Spleen (tissue), 11 donors: ENCODE data around the gene NADK. TPM values are rescaled to one million over a fixed set of nuclear protein-coding genes. Genes with fewer than 3 reads are reported as not detected.

Experiments
- DNase-seq: peaks from one replicate; pipeline ENCODE4 v3.0.0-alpha.2; 2020
- H3K27ac ChIP-seq, 8 donors: fragments of 200-600 bp; sonication (generic) in 7 of 8; 1 replicate in 4 of 8; 2 replicates in 4 of 8; pipeline versions ENCODE4 v1.5.0 to v1.8.0; 2016 to 2021; ENCODE audit warnings: inconsistent platforms in 4 of 8, mild to moderate bottlenecking in 4 of 8, moderate library complexity in 1 of 8
- H3K27me3 ChIP-seq, 7 donors: fragments of 200-600 bp; sonication (generic) in 6 of 7; replicated peaks in 1 of 7; 1 replicate in 4 of 7; 2 replicates in 3 of 7; pipeline versions ENCODE4 v1.5.0 to v1.8.0; 2016 to 2021; ENCODE audit warnings: inconsistent platforms in 3 of 7, mild to moderate bottlenecking in 1 of 7
- H3K36me3 ChIP-seq, 6 donors: fragments of 200-600 bp; sonication (generic) in 5 of 6; 1 replicate in 4 of 6; 2 replicates in 2 of 6; pipeline versions ENCODE4 v1.5.0 to v1.8.0; 2016 to 2021; ENCODE audit warnings: inconsistent platforms in 2 of 6
- H3K4me1 ChIP-seq, 6 donors: fragments of 200-600 bp; sonication (generic) in 5 of 6; 1 replicate in 3 of 6; 2 replicates in 3 of 6; pipeline versions ENCODE4 v1.5.0 to v1.8.0; 2016 to 2021; ENCODE audit warnings: inconsistent platforms in 3 of 6
- H3K4me3 ChIP-seq, 8 donors: fragments of 200-600 bp; sonication (generic) in 7 of 8; 1 replicate in 4 of 8; 2 replicates in 4 of 8; pipeline versions ENCODE4 v1.5.0 to v1.8.0; 2016 to 2021; ENCODE audit warnings: inconsistent platforms in 4 of 8, mild to moderate bottlenecking in 4 of 8, moderate library complexity in 2 of 8
- H3K9me3 ChIP-seq, 8 donors: fragments of 200-600 bp; sonication (generic) in 7 of 8; 1 replicate in 4 of 8; 2 replicates in 4 of 8; pipeline versions ENCODE4 v1.5.0 to v1.8.0; 2016 to 2021; ENCODE audit warnings: inconsistent platforms in 4 of 8
- CTCF ChIP-seq, 11 experiments: fragments of 200-600 bp in 7 of 11; fragments of 450-650 bp in 4 of 11; sonication (generic) in 4 of 11; IDR thresholded peaks in 8 of 11; conservative IDR thresholded peaks in 3 of 11; 1 replicate in 7 of 11; 2 replicates in 4 of 11; pipeline versions ENCODE4 v1.4.0 to v1.8.0; 2016 to 2021; ENCODE audit warnings: antibody characterized with exemption in 11 of 11, inconsistent platforms in 4 of 11, mild to moderate bottlenecking in 1 of 11
- POLR2A ChIP-seq, 3 donors: fragments of 450-650 bp; IDR thresholded peaks; one replicate each; pipeline ENCODE4 v1.5.1; 2017; ENCODE audit warnings: antibody characterized with exemption in 3 of 3, mild to moderate bottlenecking in 1 of 3
- POLR2AphosphoS5 ChIP-seq, 3 donors: sonication (generic); formaldehyde crosslinking; IDR thresholded peaks; one replicate each; pipeline ENCODE4 v1.5.1; 2017; ENCODE audit warnings: antibody characterized with exemption in 3 of 3
- WGBS, 5 donors: extraction: QIAGEN DNeasy Blood & Tissue Kit in 3 of 5; methylation state at CpG; one replicate each; pipeline versions ENCODE4 v1.1.5 to v1.1.7; 2013 to 2018; 5-methylcytosine and 5-hydroxymethylcytosine counted together
- intact Hi-C: fragments of 100-400 bp; cut with DNase I; formaldehyde crosslinking; loops from one replicate; pipeline ENCODE4 v1.15.0; 2023; ENCODE audit warnings: low total_unique reads
- polyA plus RNA-seq, 3 donors: library from polyadenylated mRNA; stranded (reverse); fragments of 200-250 nt; gene quantifications; one replicate each; pipeline ENCODE4 v1.2.1, GENCODE V29; 2013
- total RNA-seq, 7 donors: library from RNA; depleted of rRNA in 3 of 7; stranded (reverse); fragments of >200 nt in 3 of 7; fragmentation: NEBNext Ultra II Directional in 4 of 7; extraction: Animal tissue kit (Norgen Biotek cat#: 25700) in 4 of 7; gene quantifications; one replicate each; pipeline versions ENCODE4 v1.1.0 to v1.2.1, GENCODE V29; 2016 to 2021
- donor health status: healthy with polysubstance abuse.
- donor health status: DM: no; HTN: no; CAD: no; lungs with moderate emphysema.
- donor health status: DM: no; HTN: no; CAD: no.
- donor health status: Bipolar disorder and iron deficiency.
- donor health status: healthy.
- donor health status: DM: no; HTN: no; CAD: no.
- donor health status: DM: yes; HTN: yes; CAD: no.

The NADK gene
- total and polyA plus RNA-seq, 10 donors: 62.6 to 271 (median 179) TPM

DNA sequence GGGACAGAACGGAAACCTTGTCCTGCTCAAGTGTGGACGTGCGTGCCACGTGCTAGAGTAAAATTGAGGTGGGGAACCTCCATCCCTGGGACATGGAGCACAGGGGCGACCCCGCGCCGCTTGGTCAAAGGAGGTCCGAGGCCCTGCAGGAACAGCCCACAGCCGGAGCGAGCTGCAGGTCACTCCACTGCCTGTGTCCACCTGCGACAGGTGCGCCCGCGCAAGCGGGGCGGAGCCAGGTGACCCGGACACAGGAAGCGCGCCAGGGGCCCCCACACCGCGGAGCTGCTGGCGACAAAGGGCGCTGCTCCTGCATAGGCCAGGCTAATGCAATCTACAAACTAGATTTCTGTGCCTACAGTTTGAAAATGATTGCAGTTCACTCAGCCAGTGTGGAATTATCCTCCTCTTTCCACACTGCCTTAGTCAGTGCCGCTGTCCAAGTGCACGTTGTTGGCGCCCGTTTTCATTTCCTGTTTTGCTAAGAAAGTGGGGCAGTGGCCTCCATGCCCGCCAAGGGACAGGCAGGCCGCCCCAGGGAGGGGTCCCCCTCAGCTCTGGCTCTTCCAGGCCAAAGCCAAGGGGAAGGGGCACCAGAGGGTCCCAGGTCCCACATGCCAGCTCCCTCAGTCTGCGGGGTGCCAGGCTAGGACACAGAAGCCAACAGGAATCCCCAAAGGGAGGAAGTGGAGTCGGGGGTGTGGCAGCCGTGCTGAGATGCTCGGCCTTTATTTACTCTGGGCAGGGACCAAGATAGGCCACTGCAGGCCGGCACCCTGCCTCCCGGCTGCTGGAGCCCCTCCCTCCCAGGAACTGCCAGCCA, 4.3 kb upstream of the NADK start:
- Histone ChIP-seq H3K27ac (peak overlapping the region; percentile 90 to 99 (median 95)), H3K4me3 (peak overlapping the region in 7 of 8 donors; percentile 22 to 97 (median 29)), H3K27me3 (no peaks in the 10 kb centered on the region), H3K9me3 (no peaks in the 10 kb centered on the region), H3K4me1 (peaks cover 46 to 85% (median 57%) of the 10 kb centered on the region in 6 donors), H3K36me3 (peaks cover 3 to 39% (median 31%) of the 10 kb centered on the region in 6 donors)
- 6 to 10% (median 8%) methylated on average over 16 to 36 of the region's 36 CpGs for WGBS, 5 donors
- peak; percentile 89 for DNase-seq
- TF ChIP-seq POLR2AphosphoS5 (IDR thresholded peaks at IDR 0.05) (peak; percentile 67 to 82 (median 81)), CTCF (IDR thresholded peaks at IDR 0.05 in 8 of 11, conservative IDR thresholded peaks at IDR 0.05 in 3 of 11) (no peak), POLR2A (IDR thresholded peaks at IDR 0.05) (no peak)
- intact Hi-C loops: loop anchor here (10.0 kb wide), 1 partner anchor 112 kb away; the partner anchor contains the start of gene GNB1

- intact Hi-C loops: loop anchor here (10.0 kb wide), 1 partner anchor 113 kb away; the partner anchor contains the start of gene GNB1
- peak overlapping the region in 2 of 8 donors; percentile 29 to 97 for H3K4me3 ChIP-seq
- no peak for DNase-seq
- H3K27me3 ChIP-seq: no peaks in the 10 kb centered on the region
- peak overlapping the region; percentile 90 to 99 (median 95) for H3K27ac ChIP-seq
- H3K4me1 ChIP-seq: peaks cover 54 to 89% (median 68%) of the 10 kb centered on the region in 6 donors
- H3K36me3 ChIP-seq: peaks cover 3 to 28% (median 20%) of the 10 kb centered on the region in 6 donors
- WGBS, 5 donors: 76 to 87% (median 83%) methylated on average over 7 of the region's 7 CpGs
- no peaks in the 10 kb centered on the region for H3K9me3 ChIP-seq
- TF ChIP-seq CTCF (IDR thresholded peaks at IDR 0.05 in 8 of 11, conservative IDR thresholded peaks at IDR 0.05 in 3 of 11) (no peak), POLR2A (IDR thresholded peaks at IDR 0.05) (no peak), POLR2AphosphoS5 (IDR thresholded peaks at IDR 0.05) (no peak)
Observed at GRCh38 chr1:1781526-1781903, 3.2 kb upstream of the NADK start.

GRCh38 chr1:1780598-1781525, 2.6 kb upstream of the NADK start:
- Histone ChIP-seq H3K27ac (peak overlapping the region; percentile 90 to 99 (median 95)), H3K4me1 (peaks cover 60 to 90% (median 74%) of the 10 kb centered on the region in 6 donors), H3K9me3 (no peaks in the 10 kb centered on the region), H3K4me3 (peak overlapping the region in 5 of 8 donors; percentile 64 to 97 (median 96)), H3K27me3 (no peaks in the 10 kb centered on the region), H3K36me3 (peaks cover 0 to 21% (median 13%) of the 10 kb centered on the region in 6 donors)
- TF ChIP-seq CTCF (IDR thresholded peaks at IDR 0.05 in 8 of 11, conservative IDR thresholded peaks at IDR 0.05 in 3 of 11) (peak in 1 of 11 experiments; percentile 3), POLR2AphosphoS5 (IDR thresholded peaks at IDR 0.05) (peak in 1 of 3 donors; percentile 40), POLR2A (IDR thresholded peaks at IDR 0.05) (no peak)
- peak; percentile 82 for DNase-seq
- intact Hi-C loops: loop anchor here (10.0 kb wide), 1 partner anchor 114 kb away; the partner anchor contains the start of gene GNB1
- 44 to 75% (median 62%) methylated on average over 4 to 7 of the region's 7 CpGs for WGBS, 5 donors
